GM18511 (cell line): ENCODE data around the gene SLA2.
"Not testable (repeated sequence)": the region's sequence is repeated elsewhere in the genome, so short reads cannot be mapped to it uniquely, and the experiment has no call there.

Experiments
- ATAC-seq: cut with Tn5 transposase; IDR thresholded peaks from one replicate; pipeline ENCODE4 v1.9.1; 2021; ENCODE audit warnings: mild to moderate bottlenecking, moderate library complexity; ENCODE audit not compliant: unreplicated experiment

SLA2 gene

DNA sequence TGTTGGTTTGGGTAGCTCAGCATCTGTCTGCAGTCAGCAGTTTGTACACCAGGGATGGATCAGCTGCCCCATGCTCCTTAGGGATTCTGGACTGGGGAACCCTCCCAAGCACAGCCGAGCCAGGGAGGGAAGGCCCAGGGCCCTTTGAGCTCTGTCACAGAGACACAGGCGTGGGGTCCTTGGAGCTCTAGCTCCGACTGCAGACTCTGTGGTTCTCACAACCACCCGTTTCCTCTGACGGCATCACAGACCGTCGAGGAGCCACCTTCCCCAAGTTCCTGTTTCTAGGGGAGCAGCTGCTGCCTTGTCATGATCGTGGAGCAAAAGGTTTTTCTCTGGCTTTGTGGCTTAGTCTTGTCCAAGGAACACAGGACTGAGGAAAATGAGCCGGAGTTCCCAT lies at the start of gene SLA2:
Gene SLA2, minus strand, starts transcription at position 199 of the 400 bp plus-strand sequence. CDS start 4,861 bp downstream, outside the sequence.
- ATAC-seq: no peak

DNA sequence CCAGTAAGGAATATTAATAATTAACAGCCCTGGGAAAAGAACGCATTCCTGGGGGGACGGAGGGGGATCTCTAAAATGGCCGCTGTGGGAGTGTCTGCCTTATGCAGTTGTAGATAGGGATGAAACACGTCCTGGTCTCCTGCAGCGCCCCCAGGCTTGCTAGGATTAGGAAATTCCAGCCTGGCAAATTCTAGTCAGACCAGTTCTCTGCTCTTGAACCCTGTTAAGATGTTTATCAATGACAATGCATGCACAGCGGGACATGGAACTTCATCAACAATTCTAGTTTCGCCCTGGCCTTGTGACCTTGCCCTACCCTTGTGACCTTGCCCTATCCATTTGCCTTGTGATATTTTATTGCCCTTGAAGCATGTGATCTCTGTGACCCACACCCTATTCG lies 49.5 kb upstream of the SLA2 start:
- not testable (repeated sequence) for ATAC-seq

DNA sequence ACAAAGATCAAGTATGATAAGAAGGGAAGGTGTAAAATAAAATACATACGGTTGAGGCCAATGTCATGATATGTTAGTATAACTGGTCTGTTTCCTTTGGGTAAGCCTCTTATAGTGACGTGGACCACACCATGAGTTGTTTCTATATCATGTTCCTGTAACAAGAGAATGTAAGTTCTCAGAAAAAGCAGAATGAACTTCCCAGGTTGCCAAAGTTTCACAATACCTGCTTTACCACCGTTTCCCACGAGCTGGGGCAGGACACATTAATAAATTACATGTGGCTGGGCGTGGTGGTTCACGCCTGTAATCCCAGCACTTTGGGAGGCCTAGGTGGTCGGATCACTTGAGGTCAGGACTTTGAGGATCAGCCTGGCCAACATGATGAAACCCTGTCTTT lies 42.6 kb upstream of the SLA2 start:
- ATAC-seq: no peak

DNA sequence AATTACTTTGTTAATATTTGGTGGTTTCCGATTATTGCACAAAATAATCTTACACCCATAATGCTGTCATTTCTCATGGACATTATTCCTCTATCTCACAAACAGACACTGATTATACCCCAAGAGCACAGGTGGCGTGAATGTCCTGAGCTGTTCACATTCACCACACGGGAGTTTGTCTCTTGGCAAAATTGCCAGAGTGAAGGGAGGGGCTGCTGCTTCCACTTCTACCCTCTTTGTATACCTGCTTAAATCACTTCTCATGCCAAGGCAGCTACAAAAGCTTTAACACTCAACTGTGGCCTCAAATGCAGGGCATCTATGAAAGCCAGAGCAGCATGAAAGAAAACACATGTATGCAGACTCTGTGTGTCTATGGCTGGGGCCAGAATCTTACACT lies 41.9 kb upstream of the SLA2 start:
- ATAC-seq: no peak

DNA sequence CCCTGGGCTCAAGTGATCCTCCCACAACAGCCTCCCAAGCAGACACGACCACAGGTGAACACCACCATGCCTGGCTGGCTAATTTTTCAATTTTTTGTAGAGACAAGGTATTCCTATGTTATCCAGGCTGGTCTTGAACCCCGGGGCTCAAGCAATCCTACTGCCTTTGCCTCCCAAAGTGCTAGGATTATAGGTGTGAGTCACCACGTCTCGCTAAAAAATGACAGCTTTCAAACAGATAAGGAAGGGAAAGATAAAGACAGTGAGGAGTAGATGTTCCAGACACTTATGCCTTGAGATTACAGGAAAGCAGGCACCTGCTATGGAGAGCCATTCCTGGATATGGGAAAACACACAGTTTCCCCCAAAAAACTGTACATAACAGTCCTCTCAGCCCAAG lies 40.9 kb upstream of the SLA2 start:
- ATAC-seq: no peak

GRCh38 chr20:36686504-36686903 lies 40.5 kb upstream of the SLA2 start:
- no peak for ATAC-seq

GRCh38 chr20:36684747-36685146 lies 38.8 kb upstream of the SLA2 start:
- ATAC-seq: no peak

DNA sequence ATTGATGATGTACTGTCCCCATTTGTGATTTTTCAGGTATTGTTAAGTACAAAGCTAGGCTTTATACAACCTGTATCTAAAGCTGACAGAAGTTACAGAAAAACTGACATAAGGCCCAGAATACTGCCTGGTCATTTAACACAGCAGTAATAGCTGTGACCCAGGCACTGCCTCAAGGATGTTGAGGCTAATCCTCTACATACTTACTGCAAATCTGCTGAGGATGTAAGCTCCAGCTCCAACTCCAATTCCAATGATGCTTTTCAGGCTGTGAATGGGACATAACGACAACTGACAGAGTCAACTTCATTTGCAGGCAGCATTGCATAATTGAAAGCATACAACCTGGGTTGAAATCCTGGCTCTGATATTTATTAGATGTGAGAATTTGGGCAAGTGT lies 36.3 kb upstream of the SLA2 start:
- no peak for ATAC-seq

DNA sequence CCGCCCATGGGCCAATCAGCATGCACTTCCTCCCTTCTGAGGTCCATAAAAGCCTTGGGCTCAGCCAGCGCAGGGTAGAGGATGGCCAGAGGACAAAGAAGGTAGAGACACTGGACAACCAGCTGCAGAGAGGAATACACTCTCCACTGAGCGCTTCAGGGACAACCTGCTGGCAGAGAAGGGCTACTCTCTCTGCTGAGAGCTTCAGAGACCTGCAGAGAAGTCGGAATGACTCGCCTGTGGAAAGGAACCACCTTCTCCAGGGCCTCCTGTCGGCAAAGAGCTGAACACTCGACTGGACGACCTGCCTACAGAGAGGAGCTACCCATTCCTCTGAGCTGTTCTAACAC lies 31.4 kb upstream of the SLA2 start:
- no peak for ATAC-seq

DNA sequence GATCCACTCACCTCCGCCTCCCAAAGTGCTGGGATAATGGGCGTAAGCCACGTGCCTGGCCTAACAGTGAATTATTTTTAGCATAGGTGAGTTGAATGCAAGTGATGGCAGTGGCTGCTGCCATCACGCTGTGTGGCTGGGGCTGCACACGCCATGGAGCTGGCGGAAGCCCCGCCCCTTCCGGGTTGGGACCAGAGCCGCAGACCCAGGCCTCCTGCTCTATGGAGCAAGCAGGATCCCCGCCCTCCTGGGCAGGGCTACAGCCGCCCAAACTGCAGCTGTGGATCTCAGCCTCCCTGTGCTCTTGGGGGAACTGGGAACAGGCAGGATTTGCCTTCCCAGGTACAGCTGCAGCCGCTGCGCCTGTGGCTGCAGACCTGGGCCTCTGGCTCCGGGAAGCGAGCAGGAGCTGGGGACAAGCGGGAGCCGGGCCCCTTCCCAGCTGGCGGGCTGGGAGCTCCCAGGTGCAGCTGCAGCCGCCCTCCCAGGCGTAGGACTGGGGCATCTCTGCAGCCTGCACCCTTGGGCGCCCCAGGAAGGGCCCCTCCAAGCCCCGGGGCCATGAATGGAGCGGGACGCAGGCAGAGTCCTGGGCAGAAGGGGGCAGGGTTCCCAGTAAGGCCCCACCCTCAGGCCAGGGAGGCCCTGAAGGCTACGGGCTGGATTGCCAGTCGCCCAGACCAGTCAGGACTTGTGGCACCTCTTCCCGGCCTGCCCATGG lies 30.9 kb upstream of the SLA2 start:
- ATAC-seq: no peak

DNA sequence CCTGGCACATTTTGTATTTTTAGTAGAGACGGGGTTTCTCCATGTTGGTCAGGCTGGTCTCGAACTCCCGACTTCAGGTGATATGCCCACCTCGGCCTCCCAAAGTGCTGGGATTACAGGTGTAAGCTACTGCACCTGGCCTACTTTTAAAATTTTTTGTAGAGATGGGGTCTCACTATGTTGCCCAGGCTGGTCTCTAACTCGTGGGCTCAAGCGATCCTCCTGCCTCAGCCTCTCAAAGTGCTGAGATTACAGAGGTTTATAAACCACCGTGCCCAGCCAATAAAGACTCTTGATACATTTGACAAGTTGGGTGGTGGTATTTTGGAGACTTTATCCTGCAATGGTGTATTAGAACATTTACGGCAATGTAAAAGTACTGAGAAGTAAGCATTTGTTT lies 29.5 kb upstream of the SLA2 start:
- not testable (repeated sequence) for ATAC-seq

DNA sequence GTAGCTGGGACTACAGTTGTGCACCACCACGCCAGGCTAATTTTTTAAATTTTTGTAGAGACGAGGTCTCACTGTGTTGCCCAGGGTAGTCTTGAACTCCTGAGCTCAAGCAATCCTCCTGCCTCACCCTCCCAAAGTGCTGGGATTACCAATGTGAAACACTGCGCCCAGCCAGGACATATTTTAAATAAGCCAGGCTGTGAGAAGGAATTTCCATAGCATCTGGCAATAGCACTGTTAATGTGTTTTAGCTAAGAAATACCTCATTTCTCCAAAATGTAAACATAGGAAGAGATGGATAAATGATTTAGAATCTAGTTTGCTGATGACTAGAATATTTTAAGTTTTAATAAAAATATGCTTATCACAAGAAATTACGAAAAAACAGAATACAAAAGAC lies 27.0 kb upstream of the SLA2 start:
- no peak for ATAC-seq

DNA sequence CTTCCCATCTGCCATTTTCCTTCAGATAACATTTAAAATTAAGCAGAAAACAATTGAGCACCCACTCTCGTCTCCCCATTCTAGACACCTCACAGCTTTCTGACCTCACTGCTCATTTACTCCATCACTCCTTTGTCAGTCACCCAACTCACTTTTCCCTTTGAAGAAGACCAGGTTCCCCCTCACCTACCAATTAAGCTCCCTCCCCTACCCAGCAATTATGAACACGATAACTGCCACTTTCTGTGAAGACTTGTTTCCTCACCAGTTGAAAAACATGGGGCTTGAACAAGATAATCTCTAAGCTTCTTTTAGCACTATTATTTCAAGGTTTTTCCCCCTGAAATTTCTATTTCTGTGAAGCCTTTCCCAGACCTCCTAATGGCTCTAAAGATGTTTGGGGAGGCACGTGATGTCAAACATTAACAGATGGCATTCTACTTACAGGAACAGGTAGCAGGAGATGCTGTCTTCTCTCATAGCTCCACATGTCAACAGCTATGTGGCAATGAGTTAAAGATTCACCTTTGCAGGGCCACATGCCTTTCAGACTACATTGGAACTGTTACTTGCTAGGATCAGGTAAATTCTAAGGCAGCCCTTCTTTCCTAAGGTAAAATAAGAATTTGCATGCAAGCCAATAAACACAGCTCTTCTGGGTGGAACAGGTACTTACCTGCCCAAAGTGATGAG lies 24.8 kb upstream of the SLA2 start:
- no peak for ATAC-seq

- ATAC-seq: no peak
Measured at GRCh38 chr20:36666181-36666740, 20.3 kb upstream of the SLA2 start.

DNA sequence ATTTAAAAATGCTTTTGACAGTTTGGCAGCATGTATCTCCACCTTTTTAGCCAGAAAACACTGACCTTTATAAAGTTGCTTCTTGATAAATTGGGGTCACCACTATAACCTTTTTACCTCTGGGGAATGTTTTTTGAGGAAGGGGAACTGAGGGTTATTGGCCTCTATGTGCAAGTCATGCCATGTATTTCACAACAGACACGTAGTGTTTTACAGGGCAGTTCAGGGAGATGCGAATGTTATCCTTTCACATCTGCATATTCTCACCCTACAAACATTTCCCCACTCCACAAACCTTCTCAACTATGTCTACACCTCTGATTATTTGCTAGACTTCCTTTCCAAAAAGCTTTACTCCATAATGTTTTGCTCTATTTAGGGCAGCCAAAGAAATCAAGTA lies 17.0 kb upstream of the SLA2 start:
- ATAC-seq: no peak

DNA sequence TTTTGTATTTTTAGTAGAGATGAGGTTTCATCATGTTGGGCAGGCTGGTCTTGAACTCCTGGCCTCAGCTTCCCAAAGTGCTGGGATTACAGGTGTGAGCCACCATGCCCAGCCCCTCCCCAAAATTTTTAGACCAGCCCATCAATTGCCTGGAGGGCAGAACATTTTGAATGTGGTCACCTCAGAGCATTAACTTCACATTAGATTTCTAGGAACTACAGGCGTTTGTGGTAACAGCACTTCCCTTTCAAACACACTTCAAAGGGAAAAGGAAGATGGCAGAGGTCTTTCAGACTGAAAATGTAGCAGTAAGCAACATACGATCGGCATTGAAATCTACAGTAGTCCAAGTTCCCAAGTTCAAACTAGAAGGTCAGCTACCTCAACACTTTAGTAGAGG lies 12.3 kb upstream of the SLA2 start:
- no peak for ATAC-seq

- ATAC-seq: no peak
Measured at GRCh38 chr20:36656733-36657132, 10.7 kb upstream of the SLA2 start.

GRCh38 chr20:36655004-36655403 lies 9.0 kb upstream of the SLA2 start:
- ATAC-seq: no peak

- ATAC-seq: no peak
Measured at GRCh38 chr20:36654506-36654905, 8.5 kb upstream of the SLA2 start.

GRCh38 chr20:36653456-36653855 lies 7.5 kb upstream of the SLA2 start:
- ATAC-seq: no peak

GRCh38 chr20:36647196-36648121 lies 1.5 kb upstream of the SLA2 start:
- ATAC-seq: no peak
